HL-60/S4 treated with phorbol 12-myristate 13-acetate at 8.2 ng/mL for 4 days and 3 days (cell line): ENCODE data around the gene ATP1A3.
"Not testable (repeated sequence)": the region's sequence is repeated elsewhere in the genome, so short reads cannot be mapped to it uniquely, and the experiment has no call there.

Experiments used
- in situ Hi-C: fragments of 300-500 bp; cut with MboI; formaldehyde crosslinking; loops from 2 replicates; pipeline ENCODE4 v1.15.0; 2022; ENCODE audit warnings: low sequenced_read_pairs

Gene ATP1A3

DNA sequence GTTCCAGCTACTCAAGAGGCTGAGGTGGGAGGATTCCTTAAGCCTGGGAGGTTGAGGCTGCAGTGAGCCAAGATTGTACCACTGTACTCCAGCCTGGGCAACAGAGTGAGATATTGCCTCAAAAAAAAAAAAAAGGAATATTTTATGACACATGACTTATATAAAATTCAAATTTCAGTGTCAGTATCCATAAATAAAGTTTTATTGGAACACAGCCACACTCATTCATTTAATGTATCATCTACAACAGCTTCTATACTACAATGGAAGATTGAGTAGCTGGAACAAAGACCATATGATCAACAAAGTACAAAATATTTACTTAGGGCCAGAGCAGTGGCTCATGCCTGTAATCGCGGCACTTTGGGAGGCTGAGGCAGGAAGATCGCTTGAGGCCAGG is 18.7 kb upstream of the ATP1A3 start:
- in situ Hi-C loops, result not testable (repeated sequence)

DNA sequence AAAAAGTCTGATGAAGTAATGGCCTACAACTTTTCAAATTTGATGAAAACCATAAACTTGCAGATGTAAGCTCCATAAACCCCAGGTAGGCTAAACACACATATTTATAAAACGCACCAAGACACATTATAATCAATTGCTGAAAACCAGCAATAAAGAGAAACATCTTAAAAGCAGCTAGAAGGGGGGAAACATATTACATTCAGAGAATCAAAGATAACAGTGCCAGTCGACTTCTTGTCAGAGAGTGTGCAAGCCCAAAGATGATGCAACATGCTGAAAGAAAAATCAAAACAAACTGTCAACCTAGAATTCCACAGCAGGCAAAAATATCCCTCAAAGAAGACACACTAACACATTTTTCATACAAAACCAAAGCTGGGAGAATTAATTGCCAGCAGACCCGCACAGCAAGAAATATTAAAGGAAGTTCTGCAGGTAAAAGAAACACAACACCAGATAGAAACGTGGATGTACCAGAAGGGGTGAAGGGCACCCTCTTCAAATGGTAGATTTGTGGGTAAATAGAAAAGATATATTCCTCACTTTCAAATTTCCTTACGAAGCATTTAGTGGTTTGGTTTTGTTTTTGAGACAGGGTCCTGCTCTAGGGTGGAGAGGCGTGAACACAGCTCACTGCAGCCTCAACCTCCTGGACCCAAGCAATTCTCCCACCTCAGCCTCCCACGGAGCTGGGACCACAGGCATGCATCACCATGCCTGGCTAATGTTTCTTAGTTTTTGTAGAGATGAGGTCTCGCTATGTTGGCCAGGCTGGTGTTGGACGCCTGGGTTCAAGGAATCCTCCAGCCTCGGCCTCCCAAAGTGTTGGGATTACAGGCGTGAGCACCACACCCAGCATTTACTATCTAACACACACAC is 16.5 kb upstream of the ATP1A3 start:
- in situ Hi-C loops, result no loop called here

DNA sequence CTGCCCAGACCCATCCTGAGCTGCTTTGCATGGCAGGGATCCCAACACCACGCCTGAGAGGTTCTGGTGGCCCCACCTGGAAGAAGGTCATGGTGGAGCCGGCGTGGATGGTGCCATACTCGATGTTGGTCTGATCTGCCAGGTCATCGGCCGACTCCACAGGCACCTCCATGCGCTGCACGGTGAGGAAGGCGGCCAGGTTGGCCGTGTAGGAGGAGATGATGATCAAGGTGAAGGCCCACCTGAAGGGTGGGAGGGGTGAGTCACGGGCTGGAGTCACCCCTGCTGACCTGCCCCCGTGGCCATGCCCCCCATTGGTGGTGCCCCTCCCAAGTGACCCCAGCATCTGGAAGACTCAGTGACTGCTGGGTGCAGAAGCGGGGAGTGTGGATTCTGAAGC is 12.5 kb upstream of the ATP1A3 start:
- in situ Hi-C loops, result no loop called here

DNA sequence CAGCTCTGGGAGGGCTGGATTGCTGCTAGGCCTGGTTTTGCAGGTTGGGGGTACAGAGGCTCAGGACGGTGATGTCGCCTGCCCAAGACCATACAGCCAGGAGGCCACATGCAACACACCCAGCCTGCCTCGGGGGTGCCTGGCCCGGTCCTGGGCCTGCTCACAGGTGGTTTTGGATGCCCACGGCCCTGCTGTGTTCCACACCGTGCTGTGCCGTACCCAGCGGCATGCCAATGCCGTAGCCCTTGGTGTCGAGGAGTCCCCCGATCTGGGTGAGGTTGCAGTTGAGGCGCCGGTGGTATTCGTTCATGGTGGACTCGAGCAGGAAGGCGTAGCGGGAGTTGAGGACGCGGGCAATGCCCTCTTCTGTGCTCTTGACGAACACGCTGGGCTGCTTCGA is 11.5 kb upstream of the ATP1A3 start:
- in situ Hi-C loops, result no loop called here

DNA sequence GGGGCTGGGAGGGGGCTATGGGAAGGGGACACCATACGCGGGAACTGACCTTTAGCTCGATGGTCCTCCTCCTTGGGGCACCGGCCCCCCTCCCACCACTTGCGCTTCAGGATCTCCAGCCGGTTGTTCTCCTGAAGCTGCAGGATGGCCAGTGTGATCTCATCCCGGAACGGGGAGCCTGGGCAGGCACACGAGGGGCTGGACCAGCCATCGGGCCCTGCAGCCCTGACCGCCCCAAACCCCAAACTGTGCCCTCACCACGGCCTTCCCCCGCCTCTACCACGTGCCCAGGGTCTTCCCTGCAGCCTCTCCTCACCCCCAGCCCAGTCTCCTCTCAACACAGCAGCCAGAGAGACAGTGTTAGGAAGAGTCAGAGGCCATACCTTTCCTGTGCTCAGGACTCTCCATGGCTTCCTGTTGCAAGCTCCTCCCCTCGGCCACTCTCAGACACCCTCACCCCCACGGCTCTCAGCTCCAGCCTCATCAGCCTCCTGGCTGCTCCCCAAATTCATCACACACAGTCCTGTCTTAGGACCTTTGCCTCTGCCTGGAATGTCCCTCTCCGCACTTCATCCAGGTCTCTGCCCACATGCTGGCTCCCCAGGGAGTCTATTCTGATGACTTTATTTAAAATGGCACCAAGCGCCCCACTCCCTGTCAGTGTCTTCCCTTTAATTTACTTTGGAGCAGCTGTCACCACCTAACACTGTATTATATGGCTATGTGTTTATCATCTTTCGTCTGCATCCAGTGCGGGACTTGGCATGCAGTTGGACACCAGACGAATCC is 9.7 kb upstream of the ATP1A3 start:
- in situ Hi-C loops, result no loop called here

DNA sequence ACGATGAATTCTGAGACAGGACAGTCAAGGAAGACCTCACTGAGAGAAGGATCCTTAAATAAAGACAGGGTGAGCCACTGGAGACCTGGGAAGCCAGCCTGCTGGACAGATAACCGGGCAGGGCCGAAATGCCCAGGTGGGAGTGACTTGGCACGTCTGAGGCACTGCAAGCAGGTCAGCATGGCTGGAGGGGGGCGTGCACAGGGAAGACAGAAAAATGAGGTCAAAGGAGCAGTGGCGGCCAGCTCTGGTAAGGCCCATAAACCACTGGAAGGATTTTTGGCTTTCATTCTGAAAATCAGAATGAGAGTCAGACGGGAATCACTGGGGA is 5.8 kb upstream of the ATP1A3 start:
- in situ Hi-C loops, result no loop called here

DNA sequence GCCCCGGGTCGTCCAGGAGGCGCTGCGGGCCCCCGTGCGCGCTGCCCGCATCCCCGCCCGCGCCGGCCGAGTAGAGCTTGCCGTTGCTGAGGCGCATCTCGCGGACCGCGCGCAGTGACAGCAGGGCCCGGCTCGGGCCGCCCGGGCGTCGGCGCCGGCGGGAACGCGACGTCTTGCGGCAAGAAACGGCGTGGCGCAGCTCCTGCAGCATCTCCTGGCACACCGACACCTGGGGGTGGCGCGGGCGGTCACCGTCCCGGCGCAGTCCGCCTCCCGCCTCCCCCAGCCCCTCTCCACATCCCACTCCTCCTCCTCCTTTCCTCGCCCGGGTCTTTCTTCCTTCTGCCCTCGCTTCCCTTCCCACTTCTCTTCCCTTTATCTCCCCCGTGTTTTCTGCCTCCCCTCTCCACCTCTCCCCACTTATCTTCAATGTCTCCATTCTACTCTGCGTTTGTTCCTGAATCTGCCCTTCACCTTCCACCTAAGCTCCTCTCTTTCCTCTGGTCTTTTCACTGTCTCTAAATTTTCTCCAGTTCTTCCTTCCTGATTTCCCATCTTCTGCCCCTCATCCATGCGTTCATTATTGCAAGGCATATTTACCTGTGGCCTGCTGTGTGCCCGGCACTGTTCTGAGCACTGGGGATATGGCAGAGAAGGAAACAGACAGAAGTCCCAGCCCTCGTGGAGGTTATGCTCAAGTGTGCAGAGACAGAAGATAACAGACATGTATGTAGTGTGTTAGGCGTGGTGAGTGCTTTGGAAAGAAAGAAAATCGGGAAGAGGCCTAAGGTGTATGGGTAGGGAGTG is 5.2 kb upstream of the ATP1A3 start:
- in situ Hi-C loops, result no loop called here

DNA sequence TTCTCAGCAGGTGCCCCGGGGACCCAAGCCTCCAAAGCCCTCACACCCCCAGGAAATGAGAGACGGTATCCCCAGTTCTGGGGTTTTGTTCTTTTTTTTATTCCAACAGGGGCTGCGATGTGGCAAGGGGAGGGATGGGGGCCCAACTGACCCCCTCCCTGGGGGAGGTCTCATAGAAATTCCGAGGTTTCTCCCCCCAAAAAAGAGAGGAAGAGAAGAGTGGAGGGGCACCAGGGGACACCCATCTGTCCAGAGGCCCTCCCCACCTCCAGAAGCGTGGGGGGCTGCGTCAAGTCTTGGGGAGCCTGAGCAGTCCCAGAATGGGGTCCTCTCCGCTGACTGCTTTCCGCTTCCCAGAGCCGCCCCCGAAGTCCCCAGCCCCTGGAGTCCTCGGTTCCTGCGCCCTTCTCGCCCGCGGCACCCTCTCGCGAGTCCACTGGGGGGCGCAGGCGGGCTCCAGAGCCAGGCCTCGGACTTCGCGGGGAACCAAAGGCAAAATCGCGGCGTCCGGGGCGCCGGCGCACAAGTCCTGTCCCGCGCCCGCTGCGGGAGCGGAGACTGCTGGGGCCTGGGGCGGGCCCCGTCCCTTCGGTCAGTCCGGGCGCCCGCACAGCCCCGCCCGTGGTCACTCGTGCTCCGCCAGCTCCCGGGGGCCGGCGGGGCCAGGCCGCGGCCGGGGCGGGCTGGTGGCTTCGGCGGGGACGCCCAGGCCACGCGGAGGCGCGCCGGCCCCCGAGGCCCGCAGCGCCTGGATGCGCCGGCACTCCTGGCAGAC is 4.4 kb upstream of the ATP1A3 start:
- in situ Hi-C loops, result no loop called here

DNA sequence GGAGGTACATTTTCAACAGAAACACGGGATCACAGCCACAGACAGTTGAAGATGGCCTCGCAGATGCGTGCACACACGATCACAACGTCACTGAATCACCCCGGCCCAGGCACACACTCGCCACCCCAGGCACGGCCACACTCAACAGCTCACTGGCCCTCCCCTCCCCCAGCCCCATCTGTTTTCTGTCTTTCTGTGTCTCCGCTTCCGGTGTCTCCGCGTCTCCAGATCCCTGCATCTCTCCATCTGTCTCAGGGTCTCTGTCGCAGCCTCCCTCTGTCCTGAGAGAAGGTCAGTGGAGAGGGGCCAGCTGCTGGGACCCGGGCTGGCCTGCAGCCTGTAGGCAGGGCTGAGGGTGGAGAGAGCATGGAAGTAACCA is 3.8 kb upstream of the ATP1A3 start:
- in situ Hi-C loops, result no loop called here

DNA sequence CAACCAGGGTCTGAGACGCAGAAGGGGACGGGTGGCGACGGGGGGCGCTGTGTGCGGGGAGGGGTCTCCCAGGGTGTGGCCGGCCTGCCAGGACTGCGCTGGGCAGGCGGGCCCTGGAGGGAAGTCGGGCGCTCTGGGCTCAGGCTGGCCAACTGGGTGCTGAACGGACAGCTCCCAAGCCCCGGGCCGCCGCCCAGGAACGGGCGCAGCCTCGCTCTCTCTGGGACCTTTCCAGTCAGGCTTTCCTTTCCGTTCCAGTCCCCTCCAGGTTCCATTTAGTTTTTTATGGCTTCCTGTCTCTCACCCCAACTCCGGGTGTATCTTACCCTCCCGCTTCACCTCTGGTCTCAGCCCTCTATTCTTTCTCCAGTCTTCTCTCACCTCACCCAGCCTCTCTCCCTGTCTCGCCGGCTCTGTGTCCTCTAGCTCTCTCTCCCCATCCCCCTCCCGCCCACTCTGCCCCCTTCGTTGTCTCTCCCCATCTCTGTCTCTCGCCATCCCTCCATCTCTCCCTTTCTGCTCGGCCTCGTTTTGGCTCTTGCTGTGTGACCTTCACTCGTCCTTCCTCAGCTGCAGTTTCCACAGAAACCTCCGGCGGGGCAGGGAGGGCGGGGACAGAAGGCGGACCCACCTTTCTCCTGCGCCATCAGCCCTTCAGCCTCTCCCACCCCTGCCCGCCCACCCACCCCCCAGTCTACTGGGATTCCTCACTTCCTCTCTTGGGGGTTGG is 3.3 kb upstream of the ATP1A3 start:
- in situ Hi-C loops, result no loop called here

DNA sequence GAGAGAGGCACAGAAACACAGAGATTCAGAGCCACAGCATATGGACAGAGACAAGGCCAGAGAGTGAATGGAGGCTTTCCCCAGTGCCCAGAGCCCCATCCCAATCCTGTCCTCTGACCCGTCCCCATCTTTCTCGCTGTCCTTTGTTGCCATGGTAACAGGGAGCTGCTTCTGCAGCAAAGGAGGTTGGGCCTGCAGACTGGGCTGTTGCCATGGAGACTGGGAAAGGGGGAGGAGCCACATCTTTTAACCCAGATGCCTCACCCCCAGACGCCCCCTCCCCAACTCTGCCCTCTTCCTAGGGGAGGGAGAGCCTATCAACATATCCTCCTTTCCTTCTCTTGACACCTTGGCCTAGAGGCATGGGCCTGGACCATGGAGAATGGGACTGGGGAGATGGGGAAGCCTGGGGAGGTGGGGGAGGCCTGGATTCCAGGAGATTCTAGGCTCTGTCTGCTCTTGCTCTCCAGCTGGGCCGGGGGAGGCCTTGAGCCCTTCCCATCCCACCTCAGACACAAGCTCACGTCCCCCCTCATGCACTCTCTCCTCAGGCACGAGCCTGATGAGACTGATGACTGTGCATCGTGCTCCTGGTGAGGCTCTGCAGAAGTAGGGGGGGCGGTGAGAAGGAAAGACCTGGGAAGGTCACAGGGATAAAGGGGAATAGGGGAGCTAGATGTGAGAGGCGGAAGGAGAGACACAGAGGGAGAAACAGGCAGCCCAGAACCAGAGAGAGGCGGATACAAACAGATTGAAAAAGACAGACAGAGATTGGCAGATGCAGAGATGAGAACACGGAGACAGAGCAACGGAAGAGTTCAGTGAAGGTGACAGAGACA is 2.1 kb upstream of the ATP1A3 start:
- in situ Hi-C loops, result no loop called here

DNA sequence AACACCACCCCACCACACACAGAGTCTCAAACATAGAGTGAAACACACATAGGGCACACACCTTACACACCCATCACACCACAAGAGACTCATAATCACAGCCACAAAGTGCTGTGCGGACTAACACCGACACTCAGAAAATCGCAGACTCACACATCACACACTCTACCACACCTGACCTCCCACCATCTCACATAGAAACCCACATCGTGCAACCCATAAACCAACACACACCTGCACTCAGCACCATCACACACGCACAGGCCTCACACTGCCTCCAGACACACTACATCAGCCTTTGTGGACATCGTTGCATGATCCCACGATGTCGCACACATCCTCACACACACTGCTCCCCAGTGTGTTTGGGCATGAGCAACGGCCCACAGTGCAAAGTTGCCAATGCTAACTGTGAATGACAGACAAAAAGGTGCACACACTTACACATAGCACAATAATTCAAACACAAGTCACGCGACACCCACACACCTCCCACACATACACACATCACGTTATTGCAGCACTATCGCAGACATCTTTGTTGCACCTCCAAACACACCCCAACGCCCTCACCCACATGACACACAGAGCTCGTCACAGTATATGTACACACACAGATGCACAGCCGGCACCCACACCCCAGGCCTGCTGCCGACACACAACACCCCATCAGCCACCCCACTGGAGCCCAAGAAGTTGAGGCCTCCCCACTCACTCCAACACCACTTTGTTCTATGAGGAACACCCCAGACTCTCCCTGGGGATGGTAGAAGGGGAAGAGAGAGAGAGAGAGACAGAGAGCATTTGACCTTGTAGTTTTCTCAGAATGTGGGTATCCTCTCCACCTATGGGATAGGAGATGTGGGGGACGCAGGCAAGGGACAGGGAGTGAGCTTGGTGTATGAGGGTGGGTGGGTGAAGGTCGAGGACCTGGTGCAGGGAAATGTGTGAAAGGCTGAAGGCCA is 1.2 kb upstream of the ATP1A3 start:
- in situ Hi-C loops, result no loop called here

DNA sequence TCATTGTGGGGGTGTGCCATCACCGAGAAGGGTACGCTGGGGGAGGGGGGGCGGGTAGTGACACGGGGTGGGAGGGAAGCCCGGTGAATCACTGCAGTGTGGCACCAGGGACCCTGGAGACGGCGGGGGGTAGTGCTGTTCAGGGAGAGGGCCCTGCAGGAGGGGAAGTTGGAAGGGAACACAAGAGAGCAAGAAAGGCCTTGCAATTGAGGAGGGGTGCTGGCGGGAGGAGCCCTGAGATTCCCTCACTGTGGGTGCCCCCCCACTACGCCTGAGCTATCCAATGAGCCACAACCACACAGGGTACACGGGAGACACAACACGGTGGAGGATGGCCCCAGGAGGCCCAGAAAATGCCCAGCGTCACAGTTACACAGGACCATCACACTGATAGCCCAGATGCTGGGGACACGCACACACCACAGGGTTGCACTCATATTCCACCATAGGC is 516 bp upstream of the ATP1A3 start:
- in situ Hi-C loops, result no loop called here

DNA sequence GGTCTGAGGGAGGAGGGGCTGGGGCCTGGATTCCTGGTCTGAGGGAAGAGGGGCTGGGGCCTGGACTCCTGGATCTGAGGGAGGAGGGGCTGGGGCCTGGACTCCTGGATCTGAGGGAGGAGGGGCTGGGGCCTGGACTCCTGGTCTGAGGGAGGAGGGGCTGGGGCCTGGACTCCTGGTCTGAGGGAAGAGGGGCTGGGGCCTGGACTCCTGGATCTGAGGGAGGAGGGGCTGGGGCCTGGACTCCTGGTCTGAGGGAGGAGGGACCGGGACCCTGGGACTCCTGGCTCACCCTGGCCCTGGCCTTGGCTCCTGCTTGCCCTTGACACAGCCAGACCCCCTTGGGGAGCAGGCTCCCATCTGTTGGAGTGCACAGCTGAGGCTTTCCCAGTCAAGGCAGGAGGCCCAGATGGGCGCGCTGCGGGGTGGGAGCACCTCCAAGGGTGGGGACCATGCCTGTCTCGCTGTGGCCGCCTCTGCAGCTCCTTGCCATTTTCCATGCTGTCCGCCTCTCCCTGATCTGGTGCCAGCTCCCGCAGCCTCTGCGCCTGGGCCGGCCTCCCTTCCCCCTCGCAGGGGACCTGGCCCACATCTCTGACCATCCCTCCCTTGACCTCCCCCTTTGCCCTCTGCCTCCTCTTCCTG is 2.0 kb downstream of the ATP1A3 start:
- in situ Hi-C loops, result not testable (repeated sequence)

DNA sequence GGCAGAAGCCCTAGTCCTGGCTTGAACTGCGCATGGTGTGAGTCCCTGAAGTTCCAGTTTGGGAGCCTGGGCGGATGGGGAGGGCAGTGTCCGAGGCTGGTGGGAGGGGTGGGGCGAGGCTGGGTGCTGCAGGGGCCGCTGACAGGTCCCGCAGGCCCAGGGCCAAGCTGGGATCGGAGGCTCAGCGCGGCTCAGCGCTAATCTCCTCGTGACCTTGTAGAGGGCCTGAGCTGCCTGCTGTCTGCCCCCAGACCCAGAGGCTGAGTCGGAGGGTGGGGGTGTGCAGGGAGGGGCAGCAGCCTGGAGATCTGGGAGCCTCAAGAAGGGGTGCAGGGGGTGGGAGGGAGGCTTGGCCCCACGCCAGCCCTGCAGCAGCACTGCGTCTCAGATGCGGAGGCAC is 3.0 kb downstream of the ATP1A3 start:
- in situ Hi-C loops, result no loop called here

DNA sequence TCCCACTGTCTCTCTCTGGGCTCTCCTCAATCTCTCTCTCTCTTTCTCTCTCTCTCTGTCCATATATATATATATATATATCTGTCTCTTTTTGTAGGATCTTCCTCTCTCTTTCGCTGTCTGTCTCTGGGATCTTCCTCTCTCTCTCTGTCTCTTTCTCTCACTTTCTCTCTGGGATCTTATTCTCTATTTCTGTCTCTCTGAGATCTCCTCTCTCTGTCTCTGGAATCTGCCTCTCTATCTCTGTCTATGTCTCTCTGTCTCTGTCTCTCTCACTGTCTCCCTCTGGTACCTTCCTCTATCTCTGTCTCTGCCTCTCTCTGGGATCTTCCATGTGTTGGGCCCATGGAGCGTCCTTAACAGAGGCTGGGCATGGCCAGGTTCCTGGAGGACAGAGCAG is 3.4 kb downstream of the ATP1A3 start:
- in situ Hi-C loops, result no loop called here

DNA sequence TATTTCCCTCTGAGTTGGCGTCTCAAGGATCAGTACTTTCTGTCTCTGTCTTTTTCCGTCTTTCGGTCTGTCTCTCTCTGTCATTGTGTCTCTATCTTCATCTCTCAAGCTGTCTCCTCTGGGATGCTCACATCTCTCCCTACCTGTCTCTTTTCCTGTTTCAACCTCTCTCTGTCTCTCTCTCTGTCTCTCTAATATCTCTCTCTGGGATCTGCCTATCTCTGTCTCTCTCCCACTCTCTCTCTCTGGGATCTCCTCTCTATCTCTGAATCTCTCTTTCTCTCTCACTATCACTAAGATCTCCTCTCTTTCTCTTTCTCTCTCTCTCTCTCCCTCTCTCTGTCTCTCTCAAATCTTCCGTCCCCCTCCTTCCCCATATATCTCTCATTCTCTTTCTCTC is 4.0 kb downstream of the ATP1A3 start:
- in situ Hi-C loops, result no loop called here

DNA sequence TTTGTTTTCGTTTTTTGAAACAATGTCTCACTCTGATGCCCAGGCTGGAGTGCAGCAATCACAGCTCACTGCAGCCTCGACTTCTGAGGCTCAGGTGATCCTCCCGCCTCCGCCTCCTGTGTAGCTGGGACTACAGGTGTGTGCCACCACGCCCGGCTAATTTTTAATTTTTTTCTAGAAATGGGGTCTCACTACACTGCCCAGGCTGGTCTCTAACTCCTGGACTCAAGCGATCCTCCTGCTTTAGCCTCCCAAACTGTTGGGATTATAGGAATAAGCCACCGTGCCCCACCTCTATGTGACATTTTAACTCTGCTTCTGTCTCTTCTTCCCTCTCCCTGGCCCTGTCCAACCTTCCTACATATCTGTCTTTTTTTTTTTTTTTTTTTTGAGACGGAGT is 5.1 kb downstream of the ATP1A3 start:
- in situ Hi-C loops, result no loop called here
